A549 (cell line): ENCODE data around the gene SGCE.

Source experiments
- CTCF ChIP-seq: fragments of >200 bp; sonication (Bioruptor Twin); formaldehyde crosslinking; IDR thresholded peaks from 3 replicates; pipeline ENCODE4 v1.5.1; 2016
- POLR2A ChIP-seq: IDR thresholded peaks from 2 replicates; pipeline ENCODE4 v1.6.1; 2012; ENCODE audit warnings: mild to moderate bottlenecking, low read length
- RAD21 ChIP-seq, 2 experiments: fragments of >200 bp in 1 of 2; sonication (Bioruptor Twin) in 1 of 2; formaldehyde crosslinking in 1 of 2; IDR thresholded peaks in 1 of 2; conservative IDR thresholded peaks in 1 of 2; 2 replicates in 1 of 2; 3 replicates in 1 of 2; pipeline ENCODE4 v1.6.1; 2012 to 2018; ENCODE audit warnings: inconsistent platforms in 1 of 2
- USF2 ChIP-seq: fragments of 450-650 bp; IDR thresholded peaks from 2 replicates; pipeline ENCODE4 v1.6.1; 2014; ENCODE audit warnings: antibody characterized with exemption

DNA sequence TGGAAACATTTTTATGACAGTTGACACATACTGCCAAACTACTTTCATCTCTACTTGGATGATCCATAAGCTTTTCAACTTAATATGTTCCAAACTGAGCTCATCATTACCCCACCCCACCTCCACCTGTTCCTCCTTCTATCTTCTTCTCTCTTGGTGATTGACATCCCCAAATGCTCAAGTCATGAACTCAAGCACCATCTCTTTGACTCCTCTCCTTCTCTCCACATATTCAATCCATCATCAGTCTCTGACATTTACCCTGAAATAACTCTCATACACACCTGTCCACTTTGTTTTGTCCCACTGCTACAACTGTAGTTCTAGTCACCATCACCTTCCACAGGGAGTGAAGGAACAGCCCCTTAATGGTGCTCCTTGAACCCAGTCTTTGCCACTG lies 43.3 kb downstream of the SGCE start:
- TF ChIP-seq CTCF = no peak
- TF ChIP-seq RAD21 (conservative IDR thresholded peaks at IDR 0.05 in 1 of 2, IDR thresholded peaks at IDR 0.05 in 1 of 2) = no peak
- TF ChIP-seq USF2 = no peak
- no peak for TF ChIP-seq POLR2A
